Measurements from ENCODE around the gene CCDC38. TPM values are rescaled to one million over a fixed set of nuclear protein-coding genes. Genes with fewer than 3 reads are reported as not detected.

The CCDC38 gene
- total and polyA plus RNA-seq, 4 donors: not detected

Other genes with a start within 250 kb of the CCDC38 start
- 10 to 100 TPM; 60.9 to 66.7 TPM for gene NTN4, start 151.8 kb downstream of the CCDC38 start, total RNA-seq
- gene NTN4, start 151.8 kb downstream of the CCDC38 start, polyA plus RNA-seq: 10 to 100 TPM; 19.5 to 68.9 TPM
- gene SNRPF, start 83.7 kb downstream of the CCDC38 start, total RNA-seq: 10 to 100 TPM; 11.7 to 14.9 TPM
- 10 to 100 TPM; 17.5 to 41.3 TPM for gene SNRPF, start 83.7 kb downstream of the CCDC38 start, polyA plus RNA-seq
- under 1 TPM; 0.51 to 0.75 TPM for gene AMDHD1, start 717 bp upstream of the CCDC38 start, total RNA-seq
- 1 to 10 TPM; 1.0 to 4.6 TPM for gene AMDHD1, start 717 bp upstream of the CCDC38 start, polyA plus RNA-seq
- gene HAL, start 53.7 kb upstream of the CCDC38 start, total RNA-seq: 1 to 10 TPM in 1 of 2 donors, under 1 TPM in 1; 0.39 to 1.4 TPM
- under 1 TPM in 1 of 2 donors, not detected in 1; 0.63 TPM for gene HAL, start 53.7 kb upstream of the CCDC38 start, polyA plus RNA-seq
- 10 to 100 TPM; 45.5 to 66.8 TPM for gene LTA4H, start 93.0 kb upstream of the CCDC38 start, total RNA-seq
- 10 to 100 TPM; 52.1 to 56.8 TPM for gene LTA4H, start 93.0 kb upstream of the CCDC38 start, polyA plus RNA-seq

All from aorta (tissue), 4 donors.